Liver (tissue), 9 donors: ENCODE measurements around the gene POPDC3. TPM values are rescaled to one million over a fixed set of nuclear protein-coding genes. Genes with fewer than 3 reads are reported as not detected.

Source experiments
- DNase-seq: peaks from one replicate; pipeline ENCODE4 v3.0.0-alpha.2; 2017; ENCODE audit warnings: low spot score
- H3K27ac ChIP-seq, 2 donors: one replicate each; pipeline ENCODE4 v1.7.0; 2013; ENCODE audit warnings: inconsistent platforms in 2 of 2, low read length in 2 of 2, control low read depth in 1 of 2, low read depth in 1 of 2, mild to moderate bottlenecking in 1 of 2
- H3K27me3 ChIP-seq, 4 donors: one replicate each; pipeline versions ENCODE4 v1.6.1 to v1.7.0; 2013; ENCODE audit warnings: low read length in 3 of 4, inconsistent platforms in 1 of 4, mild to moderate bottlenecking in 1 of 4, moderate library complexity in 1 of 4; ENCODE audit not compliant: control insufficient read depth in 4 of 4, insufficient read depth in 4 of 4
- H3K36me3 ChIP-seq, 4 donors: one replicate each; pipeline versions ENCODE4 v1.6.1 to v1.7.0; 2013; ENCODE audit warnings: low read length in 3 of 4, mild to moderate bottlenecking in 3 of 4, low read depth in 1 of 4, moderate library complexity in 1 of 4; ENCODE audit not compliant: control insufficient read depth in 4 of 4, insufficient read depth in 3 of 4
- H3K4me1 ChIP-seq, 4 donors: one replicate each; pipeline versions ENCODE4 v1.6.1 to v1.7.0; 2013; ENCODE audit warnings: low read length in 3 of 4, mild to moderate bottlenecking in 3 of 4, moderate library complexity in 1 of 4; ENCODE audit not compliant: control insufficient read depth in 4 of 4, insufficient read depth in 4 of 4
- H3K4me3 ChIP-seq, 3 donors: one replicate each; pipeline versions ENCODE4 v1.6.1 to v1.7.0; 2013; ENCODE audit warnings: low read length in 3 of 3, control low read depth in 1 of 3, low read depth in 1 of 3, mild to moderate bottlenecking in 1 of 3
- H3K9ac ChIP-seq, 2 donors: one replicate each; pipeline ENCODE4 v1.7.0; 2013; ENCODE audit warnings: low read length in 2 of 2, mild to moderate bottlenecking in 2 of 2, moderate library complexity in 2 of 2, control low read depth in 1 of 2, low read depth in 1 of 2
- H3K9me3 ChIP-seq, 4 donors: one replicate each; pipeline versions ENCODE4 v1.6.1 to v1.7.0; 2013; ENCODE audit warnings: low read length in 3 of 4; ENCODE audit not compliant: control insufficient read depth in 4 of 4
- ATF3 ChIP-seq: IDR thresholded peaks from 2 replicates; pipeline ENCODE4 v1.6.1; 2016; ENCODE audit warnings: antibody characterized with exemption
- CTCF ChIP-seq: fragments of 150-350 bp; IDR thresholded peaks from 2 replicates; pipeline ENCODE4 v1.5.1; 2017; ENCODE audit warnings: improper control_type of control experiment, low read depth, low read length; ENCODE audit not compliant: missing input control
- FOXA1 ChIP-seq: IDR thresholded peaks from 2 replicates; pipeline ENCODE4 v1.6.1; 2016; ENCODE audit warnings: antibody characterized with exemption
- GABPA ChIP-seq, 2 donors: IDR thresholded peaks in 1 of 2; conservative IDR thresholded peaks in 1 of 2; 2 replicates each; pipeline ENCODE4 v1.6.1; 2016; ENCODE audit warnings: antibody characterized with exemption in 2 of 2, mild to moderate bottlenecking in 1 of 2, moderate library complexity in 1 of 2
- HNF4A ChIP-seq, 2 donors: conservative IDR thresholded peaks; 2 replicates each; pipeline ENCODE4 v1.6.1; 2016; ENCODE audit warnings: antibody characterized with exemption in 2 of 2, mild to moderate bottlenecking in 2 of 2
- HNF4G ChIP-seq: IDR thresholded peaks from 2 replicates; pipeline ENCODE4 v1.6.1; 2016; ENCODE audit warnings: antibody characterized with exemption
- JUND ChIP-seq, 2 donors: IDR thresholded peaks; 2 replicates each; pipeline ENCODE4 v1.6.1; 2016; ENCODE audit warnings: antibody characterized with exemption in 2 of 2
- MAX ChIP-seq: IDR thresholded peaks from 2 replicates; pipeline ENCODE4 v1.6.1; 2016; ENCODE audit warnings: antibody characterized with exemption
- NR2F2 ChIP-seq: IDR thresholded peaks from 2 replicates; pipeline ENCODE4 v1.6.1; 2016; ENCODE audit warnings: antibody characterized with exemption
- RAD21 ChIP-seq, 2 donors: IDR thresholded peaks; 2 replicates each; pipeline ENCODE4 v1.6.1; 2016; ENCODE audit warnings: antibody characterized with exemption in 2 of 2, mild to moderate bottlenecking in 2 of 2
- REST ChIP-seq: IDR thresholded peaks from 2 replicates; pipeline ENCODE4 v1.6.1; 2016; ENCODE audit warnings: antibody characterized with exemption, mild to moderate bottlenecking
- SP1 ChIP-seq: IDR thresholded peaks from 2 replicates; pipeline ENCODE4 v1.6.1; 2018; ENCODE audit warnings: antibody characterized with exemption, mild to moderate bottlenecking
- TAF1 ChIP-seq: conservative IDR thresholded peaks from 2 replicates; pipeline ENCODE4 v1.6.1; 2016; ENCODE audit warnings: antibody characterized with exemption, mild to moderate bottlenecking
- YY1 ChIP-seq: IDR thresholded peaks from 2 replicates; pipeline ENCODE4 v1.6.1; 2016; ENCODE audit warnings: antibody characterized with exemption, mild to moderate bottlenecking
- WGBS: extraction: QIAGEN DNeasy Blood & Tissue Kit; methylation state at CpG from one replicate; pipeline ENCODE4 v1.1.7; 2013; 5-methylcytosine and 5-hydroxymethylcytosine counted together
- polyA plus RNA-seq, 2 donors: library from polyadenylated mRNA; stranded (reverse) in 1 of 2; unstranded in 1 of 2; fragments of 200-250 nt in 1 of 2; fragments of >200 nt in 1 of 2; fragmentation: Nextera tagmentation in 1 of 2; extraction: Ambion mirVana in 1 of 2; gene quantifications; one replicate each; pipeline versions ENCODE4 v1.2.1 to v1.2.3, GENCODE V29; 2013 to 2015
- total RNA-seq, 2 donors: library from RNA; depleted of rRNA; stranded (reverse); fragments of >200 nt; gene quantifications; one replicate each; pipeline ENCODE4 v1.2.3, GENCODE V29; 2014
- donor health status: healthy.
- donor health status: healthy.
- donor health status: healthy.
- donor health status: healthy.
- donor health status: healthy.

The POPDC3 gene
- total and polyA plus RNA-seq, 4 donors = not detected

- no peaks in the 10 kb centered on the region for H3K4me1 ChIP-seq
- 75% methylated on average over 4 of the region's 4 CpGs for WGBS
- no peak overlapping the region for H3K4me3 ChIP-seq
- no peak overlapping the region for H3K9ac ChIP-seq
- no peak for DNase-seq
- no peaks in the 10 kb centered on the region for H3K9me3 ChIP-seq
- TF ChIP-seq SP1 (no peak), RAD21 (IDR thresholded peaks at IDR 0.05) (no peak), HNF4A (conservative IDR thresholded peaks at IDR 0.05) (no peak), JUND (IDR thresholded peaks at IDR 0.05) (no peak), NR2F2 (no peak), GABPA (IDR thresholded peaks at IDR 0.05 in 1 of 2, conservative IDR thresholded peaks at IDR 0.05 in 1 of 2) (no peak), HNF4G (no peak), TAF1 (no peak)
- H3K27me3 ChIP-seq = no peaks in the 10 kb centered on the region
- H3K36me3 ChIP-seq = no peaks in the 10 kb centered on the region
- H3K27ac ChIP-seq = no peak overlapping the region
Observed at GRCh38 chr6:105202486-105202885, 22.7 kb upstream of the POPDC3 start.

GRCh38 chr6:105200133-105200730 is 20.4 kb upstream of the POPDC3 start:
- Histone ChIP-seq H3K9ac (no peak overlapping the region), H3K4me1 (no peaks in the 10 kb centered on the region), H3K4me3 (no peak overlapping the region), H3K9me3 (peaks cover 0 to 2% (median 0%) of the 10 kb centered on the region in 4 donors), H3K27me3 (no peaks in the 10 kb centered on the region), H3K27ac (no peak overlapping the region), H3K36me3 (no peaks in the 10 kb centered on the region)
- TF ChIP-seq ATF3 (no peak), JUND (IDR thresholded peaks at IDR 0.05) (no peak), YY1 (no peak), GABPA (IDR thresholded peaks at IDR 0.05 in 1 of 2, conservative IDR thresholded peaks at IDR 0.05 in 1 of 2) (no peak), FOXA1 (no peak), RAD21 (IDR thresholded peaks at IDR 0.05) (no peak), TAF1 (no peak), REST (no peak), HNF4G (no peak), CTCF (no peak), MAX (no peak), NR2F2 (no peak), HNF4A (conservative IDR thresholded peaks at IDR 0.05) (no peak)
- WGBS = 81% methylated on average over 6 of the region's 6 CpGs
- DNase-seq = no peak
